K562 (cell line): Measurements from ENCODE around the gene PPP1R13L. TPM values are rescaled to one million over a fixed set of nuclear protein-coding genes. Genes with fewer than 3 reads are reported as not detected.

Experiments
- ARID4B ChIP-seq: sonication (generic); formaldehyde crosslinking; IDR thresholded peaks from 2 replicates; pipeline ENCODE4 v1.8.0; 2022; ENCODE audit warnings: mild to moderate bottlenecking, missing genetic modification reagents
- ARNT ChIP-seq, 2 experiments: fragments of 450-650 bp; IDR thresholded peaks; 2 replicates each; pipeline ENCODE4 v1.6.1; 2016; ENCODE audit warnings: mild to moderate bottlenecking in 1 of 2
- ATF4 ChIP-seq: fragments of 450-650 bp; formaldehyde crosslinking; IDR thresholded peaks from 2 replicates; pipeline ENCODE4 v1.4.0; 2022; ENCODE audit warnings: mild to moderate bottlenecking, moderate library complexity
- EGR1 ChIP-seq: fragments of 450-650 bp; conservative IDR thresholded peaks from 2 replicates; pipeline ENCODE4 v1.6.1; 2017; ENCODE audit warnings: mild to moderate bottlenecking
- EP300 ChIP-seq: IDR thresholded peaks from 2 replicates; pipeline ENCODE4 v1.6.1; 2012; ENCODE audit warnings: low read length, improper control_type of control experiment
- ERF ChIP-seq: fragments of 450-650 bp; formaldehyde crosslinking; IDR thresholded peaks from 2 replicates; pipeline ENCODE4 v1.4.0; 2020; ENCODE audit warnings: mild to moderate bottlenecking, mixed read lengths
- FOSL1 ChIP-seq: fragments of 200-800 bp; sonication (Bioruptor generic); conservative IDR thresholded peaks from 2 replicates; pipeline ENCODE4 v1.6.1; 2016; ENCODE audit warnings: missing genetic modification characterization, missing compliant biosample characterization
- HCFC1 ChIP-seq: IDR thresholded peaks from 2 replicates; pipeline ENCODE4 v1.6.1; 2012; ENCODE audit warnings: low read depth, low read length, improper control_type of control experiment
- ILF3 ChIP-seq: fragments of 450-650 bp; IDR thresholded peaks from 2 replicates; pipeline ENCODE4 v1.6.1; 2018; ENCODE audit warnings: antibody characterized with exemption, mild to moderate bottlenecking, moderate library complexity, borderline replicate concordance
- MAFK ChIP-seq: IDR thresholded peaks from 2 replicates; pipeline ENCODE4 v1.6.1; 2011; ENCODE audit warnings: low read length, improper control_type of control experiment
- MCM5 ChIP-seq: fragments of 450-650 bp; IDR thresholded peaks from 2 replicates; pipeline ENCODE4 v1.6.1; 2016; ENCODE audit warnings: low read depth
- NCOR1 ChIP-seq: fragments of 450-650 bp; IDR thresholded peaks from 2 replicates; pipeline ENCODE4 v1.6.1; 2016; ENCODE audit warnings: mild to moderate bottlenecking, moderate library complexity
- NR3C1 ChIP-seq: sonication (generic); formaldehyde crosslinking; IDR thresholded peaks from 2 replicates; pipeline ENCODE4 v1.8.1; 2022; ENCODE audit warnings: missing genetic modification reagents
- RNF2 ChIP-seq: sonication (generic); IDR thresholded peaks from 2 replicates; pipeline ENCODE4 v1.6.1; 2016
- SMARCE1 ChIP-seq: fragments of 450-650 bp; IDR thresholded peaks from 2 replicates; pipeline ENCODE4 v1.7.1; 2016; ENCODE audit warnings: mild to moderate bottlenecking
- STAG1 ChIP-seq: sonication (generic); formaldehyde crosslinking; IDR thresholded peaks from 2 replicates; pipeline ENCODE4 v1.5.0; 2020; ENCODE audit warnings: missing genetic modification reagents, borderline replicate concordance
- SUPT5H ChIP-seq: fragments of 450-650 bp; IDR thresholded peaks from 2 replicates; pipeline ENCODE4 v1.6.1; 2016
- TAF7 ChIP-seq: fragments of 450-650 bp; IDR thresholded peaks from 2 replicates; pipeline ENCODE4 v1.6.1; 2016; ENCODE audit warnings: missing genetic modification characterization, missing compliant biosample characterization
- TBL1XR1 ChIP-seq, 2 experiments: IDR thresholded peaks; 2 replicates each; pipeline ENCODE4 v1.6.1; 2012; ENCODE audit warnings: improper control_type of control experiment in 2 of 2, low read length in 2 of 2, mild to moderate bottlenecking in 1 of 2
- ZBTB26 ChIP-seq: fragments of 450-650 bp; formaldehyde crosslinking; IDR thresholded peaks from 2 replicates; pipeline ENCODE4 v1.4.0; 2022; ENCODE audit warnings: missing genetic modification characterization
- ZFX ChIP-seq: sonication (generic); formaldehyde crosslinking; IDR thresholded peaks from 2 replicates; pipeline ENCODE4 v1.8.0; 2022; ENCODE audit warnings: mild to moderate bottlenecking, missing genetic modification reagents, moderate library complexity
- ZKSCAN1 ChIP-seq: fragments of 150-350 bp; IDR thresholded peaks from 2 replicates; pipeline ENCODE4 v1.6.1; 2016; ENCODE audit warnings: low read depth, low read length
- ZNF316 ChIP-seq: fragments of 450-650 bp; IDR thresholded peaks from 2 replicates; pipeline ENCODE4 v1.6.1; 2016
- ZNF408 ChIP-seq: fragments of 250-450 bp; sonication (Bioruptor Pico); IDR thresholded peaks from 2 replicates; pipeline ENCODE4 v1.4.0; 2020; ENCODE audit warnings: low read depth, mild to moderate bottlenecking, moderate library complexity
- ZNF41 ChIP-seq: fragments of 250-450 bp; sonication (Bioruptor Pico); conservative IDR thresholded peaks from 2 replicates; pipeline ENCODE4 v1.4.0; 2020; ENCODE audit warnings: mild to moderate bottlenecking
- ZNF75A ChIP-seq: fragments of 450-650 bp; formaldehyde crosslinking; IDR thresholded peaks from 2 replicates; pipeline ENCODE4 v1.4.0; 2020; ENCODE audit warnings: mild to moderate bottlenecking
- ZSCAN29 ChIP-seq: fragments of 450-650 bp; IDR thresholded peaks from 2 replicates; pipeline ENCODE4 v1.6.1; 2017
- polyA plus RNA-seq, 8 experiments: library from polyadenylated mRNA; depleted of rRNA in 4 of 8; stranded (reverse) in 5 of 8; unstranded in 3 of 8; fragments of >200 nt; fragmentation: Nextera tagmentation in 2 of 8; fragmentation: Illumina TruSeq in 1 of 8; extraction: Ambion mirVana in 2 of 8; extraction: Trizol in 1 of 8; gene quantifications; 2 replicates each; pipeline versions ENCODE4 v1.2.1 to v1.2.3, GENCODE V29; 2011 to 2014; ENCODE audit warnings: inconsistent platforms in 1 of 8, missing spikeins in 1 of 8
- total RNA-seq, 7 experiments: library from RNA; depleted of rRNA in 6 of 7; stranded (reverse); fragments of >200 nt in 6 of 7; fragmentation: Illumina TruSeq in 2 of 7; extraction: Trizol in 2 of 7; gene quantifications; 2 replicates each; pipeline versions ENCODE4 v1.2.1 to v1.2.3, GENCODE V29; 2011 to 2021; ENCODE audit warnings: low replicate concordance in 1 of 7

Gene PPP1R13L
- total and polyA plus RNA-seq, 9 of the 15 experiments (the other 6 are each of a cell fraction or from before 2014, with no cell fraction given) = 0.32 to 6.7 (median 2.0) TPM

DNA sequence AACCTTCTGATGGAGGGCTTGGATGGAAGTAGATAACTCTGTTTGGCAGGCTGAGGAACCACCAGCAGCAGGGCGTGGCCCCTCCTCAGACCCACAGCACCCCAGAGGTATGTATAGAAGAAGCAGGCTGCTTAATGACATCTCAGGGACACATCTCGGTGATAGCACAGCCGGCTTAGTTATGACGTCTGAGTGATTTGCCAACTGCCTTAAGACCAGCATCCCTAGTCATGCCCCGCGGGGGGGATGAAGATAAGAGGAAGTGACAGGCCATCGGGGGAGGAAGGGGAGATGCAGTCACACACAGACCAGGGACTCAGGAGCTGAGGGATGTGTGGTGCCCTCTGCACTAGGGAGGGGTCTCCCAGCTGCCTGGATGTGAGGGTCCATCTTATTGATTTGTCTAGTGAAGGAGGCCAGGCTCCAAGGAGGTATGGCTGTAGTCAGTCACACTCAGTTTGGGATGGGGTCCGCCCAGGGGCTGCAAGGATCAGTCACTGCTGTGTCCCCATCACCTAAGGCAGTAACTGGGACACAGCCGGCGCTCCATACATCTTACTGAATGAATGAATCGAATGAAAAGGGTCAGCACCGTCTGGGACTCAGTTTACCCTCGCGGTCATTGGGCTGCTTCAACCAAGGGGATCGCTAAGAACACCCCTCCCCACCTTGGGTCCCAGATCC, 38.1 kb upstream of the PPP1R13L start (continued):
- no peak for TF ChIP-seq ZBTB26 (CRISPR knock-in tag)
- TF ChIP-seq ZNF316 = peak; percentile 31
- peak; percentile 59 for TF ChIP-seq MAFK
- no peak for TF ChIP-seq ATF4 (CRISPR knock-in tag)
- TF ChIP-seq ERF (CRISPR knock-in tag) = no peak
- TF ChIP-seq HCFC1 = no peak
- peak; percentile 24 for TF ChIP-seq EGR1
- peak in 1 of 2 experiments; percentile 85; a peak in 3 of 4 replicates for TF ChIP-seq TBL1XR1 (IDR thresholded peaks at IDR 0.05; ENCODE audit: low read length in 2 of 2)
- peak; percentile 68; the same call in 1 of the 2 replicates for TF ChIP-seq ARID4B (CRISPR knock-in tag)
- no peak for TF ChIP-seq ZFX (CRISPR knock-in tag)
- no peak for TF ChIP-seq STAG1 (CRISPR knock-in tag)
- TF ChIP-seq ZNF75A (CRISPR knock-in tag) = no peak
- TF ChIP-seq ZNF408 (CRISPR knock-in tag) = no peak
- TF ChIP-seq MCM5 = no peak
- TF ChIP-seq ZKSCAN1 = no peak
- no peak for TF ChIP-seq ILF3
- no peak for TF ChIP-seq NR3C1 (CRISPR knock-in tag)
- peak; percentile 83 for TF ChIP-seq SMARCE1
- TF ChIP-seq FOSL1 (tag) = no peak; the same call in none of the 2 replicates
- TF ChIP-seq ARNT (IDR thresholded peaks at IDR 0.05) = peak; percentile 7 to 15; a peak in 1 of 4 replicates
- no peak for TF ChIP-seq TAF7 (tag)
- TF ChIP-seq ZNF41 = no peak
- TF ChIP-seq EP300 = peak; percentile 89
- peak; percentile 48 for TF ChIP-seq SUPT5H
- no peak for TF ChIP-seq ZSCAN29
- TF ChIP-seq NCOR1 = peak; percentile 69
- peak; percentile 92 for TF ChIP-seq RNF2
